HepG2 (cell line): ENCODE results near the gene TENM3. TPM values are rescaled to one million over a fixed set of nuclear protein-coding genes. Genes with fewer than 3 reads are reported as not detected.

Experiments
- ATAC-seq: fragments of 200-7000 bp; cut with Tn5 transposase; 3 replicates; pipeline ENCODE4 v1.9.1; 2020; ENCODE audit warnings: mild to moderate bottlenecking, moderate library complexity
- BruUV-seq: library from RNA; stranded (reverse); fragments of 400-500 nt; replicated peaks from 2 replicates; lab custom pipeline; 2021; lab: Mats Ljungman, UMichigan
- CTCF ChIA-PET: fragments of 300-600 bp; formaldehyde crosslinking; extraction: SDS; loops from one replicate; lab custom pipeline; 2021; ENCODE audit warnings: low total read pairs, inconsistent platforms, low intra/inter-chr PET ratio; lab: Yijun Ruan, JAX
- POLR2A ChIA-PET: fragments of 350-600 bp; sonication (Branson Sonifier 250); formaldehyde crosslinking; loops from one replicate; lab custom pipeline; 2020; ENCODE audit warnings: antibody characterized with exemption, inconsistent platforms; lab: Yijun Ruan, JAX
- DNase-seq: peaks from one replicate; pipeline ENCODE4 v3.0.0-alpha.2; 2015; ENCODE audit warnings: low spot score
- FAIRE-seq: peaks from 3 replicates; lab custom pipeline; 2011; peaks lifted over from hg19 to GRCh38; lab: Jason Lieb, UNC
- H2AFZ ChIP-seq: one replicate; pipeline ENCODE4 v1.6.1; 2011; ENCODE audit warnings: low read length, inconsistent platforms
- H3K27ac ChIP-seq: fragments of 300-600 bp; 3 replicates; pipeline ENCODE4 v1.8.0; 2011; ENCODE audit warnings: mixed run types, mild to moderate bottlenecking, mixed read lengths, low read length, inconsistent platforms; ENCODE audit not compliant: insufficient read depth; ENCODE audit errors: extremely low read length
- H3K27me3 ChIP-seq, 2 experiments: fragments of 200-600 bp in 1 of 2; 2 replicates in 1 of 2; 3 replicates in 1 of 2; pipeline versions ENCODE4 v1.6.0 to v1.8.0; 2011; ENCODE audit warnings: low read length in 2 of 2, mild to moderate bottlenecking in 2 of 2, moderate library complexity in 2 of 2, inconsistent platforms in 1 of 2; ENCODE audit not compliant: insufficient read depth in 2 of 2, control insufficient read depth in 1 of 2
- H3K36me3 ChIP-seq, 2 experiments: fragments of 200-600 bp in 1 of 2; replicated peaks in 1 of 2; 2 replicates in 1 of 2; 3 replicates in 1 of 2; pipeline versions ENCODE4 v1.5.1 to v1.8.0; 2011; ENCODE audit warnings: low read length in 2 of 2, inconsistent platforms in 1 of 2; ENCODE audit not compliant: insufficient read depth in 2 of 2, control insufficient read depth in 1 of 2
- H3K4me1 ChIP-seq: 2 replicates; pipeline ENCODE4 v1.5.1; 2012; ENCODE audit warnings: low read length, inconsistent platforms; ENCODE audit not compliant: insufficient read depth
- H3K4me2 ChIP-seq: 2 replicates; pipeline ENCODE4 v1.6.0; 2011; ENCODE audit warnings: low read depth, low read length, inconsistent platforms
- H3K4me3 ChIP-seq, 3 experiments: fragments of 200-600 bp in 1 of 3; sonication (generic), shearing (Covaris generic) in 1 of 3; replicated peaks in 1 of 3; 2 replicates each; pipeline ENCODE4 v1.5.1; 2011 to 2016; ENCODE audit warnings: low read length in 3 of 3, inconsistent platforms in 2 of 3, low read depth in 2 of 3, mild to moderate bottlenecking in 2 of 3, control low read depth in 1 of 3, mixed read lengths in 1 of 3; ENCODE audit not compliant: insufficient read depth in 1 of 3
- H3K79me2 ChIP-seq: one replicate; pipeline ENCODE4 v1.6.1; 2011; ENCODE audit warnings: low read length, inconsistent platforms; ENCODE audit not compliant: insufficient read depth
- H3K9ac ChIP-seq: 2 replicates; pipeline ENCODE4 v1.6.0; 2011; ENCODE audit warnings: mild to moderate bottlenecking, low read depth, low read length, inconsistent platforms; ENCODE audit not compliant: insufficient read depth
- H3K9me3 ChIP-seq: 2 replicates; pipeline ENCODE4 v1.5.1; 2012; ENCODE audit warnings: mild to moderate bottlenecking, low read length
- H4K20me1 ChIP-seq: 2 replicates; pipeline ENCODE4 v1.6.0; 2011; ENCODE audit warnings: inconsistent platforms, mild to moderate bottlenecking, low read length, moderate library complexity; ENCODE audit not compliant: insufficient read depth
- ASH2L ChIP-seq: fragments of 300-600, 200-600 bp; sonication (generic); IDR thresholded peaks from 2 replicates; pipeline ENCODE4 v1.7.0; 2017; ENCODE audit warnings: low read depth, mild to moderate bottlenecking, moderate library complexity, mixed read lengths, low read length; ENCODE audit not compliant: insufficient read length
- FOXA1 ChIP-seq, 2 experiments: fragments of 450-650 bp in 1 of 2; sonication (generic) in 1 of 2; formaldehyde crosslinking in 1 of 2; IDR thresholded peaks; 2 replicates each; pipeline versions ENCODE4 v1.4.0 to v1.6.1; 2016 to 2020; ENCODE audit warnings: missing genetic modification reagents in 1 of 2
- JUNB ChIP-seq: sonication (generic); formaldehyde crosslinking; IDR thresholded peaks from 2 replicates; pipeline ENCODE4 v1.8.0; 2022; ENCODE audit warnings: missing genetic modification reagents, mild to moderate bottlenecking, borderline replicate concordance
- KLF9 ChIP-seq: IDR thresholded peaks from 2 replicates; pipeline ENCODE4 v1.6.1; 2016; ENCODE audit warnings: low read depth
- NR2C2 ChIP-seq: sonication (generic); formaldehyde crosslinking; IDR thresholded peaks from 2 replicates; pipeline ENCODE4 v1.4.0; 2020; ENCODE audit warnings: missing genetic modification reagents, mild to moderate bottlenecking, moderate library complexity, borderline replicate concordance
- RNF219 ChIP-seq: sonication (generic); formaldehyde crosslinking; IDR thresholded peaks from 2 replicates; pipeline ENCODE4 v1.5.0; 2020; ENCODE audit warnings: mild to moderate bottlenecking, missing genetic modification reagents
- RORA ChIP-seq: sonication (generic); formaldehyde crosslinking; IDR thresholded peaks from 2 replicates; pipeline ENCODE4 v1.5.0; 2020; ENCODE audit warnings: mild to moderate bottlenecking, missing genetic modification reagents, moderate library complexity
- THYN1 ChIP-seq: sonication (generic); formaldehyde crosslinking; IDR thresholded peaks from 2 replicates; pipeline ENCODE4 v1.8.1; 2023; ENCODE audit warnings: low read depth, mild to moderate bottlenecking, moderate library complexity, missing genetic modification reagents, borderline replicate concordance
- TOE1 ChIP-seq: sonication (generic); formaldehyde crosslinking; IDR thresholded peaks from 2 replicates; pipeline ENCODE4 v1.4.0; 2020; ENCODE audit warnings: mild to moderate bottlenecking, missing genetic modification reagents
- ZBTB20 ChIP-seq: sonication (generic); formaldehyde crosslinking; IDR thresholded peaks from 2 replicates; pipeline ENCODE4 v1.8.1; 2023; ENCODE audit warnings: missing genetic modification reagents, low read depth, mild to moderate bottlenecking, borderline replicate concordance
- ZBTB37 ChIP-seq: sonication (generic); formaldehyde crosslinking; IDR thresholded peaks from 2 replicates; pipeline ENCODE4 v1.4.0; 2020; ENCODE audit warnings: mild to moderate bottlenecking, missing genetic modification reagents
- ZEB1 ChIP-seq: IDR thresholded peaks from 2 replicates; pipeline ENCODE4 v1.6.1; 2012; ENCODE audit warnings: mild to moderate bottlenecking, low read depth, inconsistent platforms; ENCODE audit not compliant: insufficient replicate concordance
- ZFAT ChIP-seq: sonication (generic); formaldehyde crosslinking; conservative IDR thresholded peaks from 2 replicates; pipeline ENCODE4 v1.8.1; 2023; ENCODE audit warnings: missing genetic modification reagents, inconsistent platforms
- ZNF30 ChIP-seq: sonication (generic); formaldehyde crosslinking; IDR thresholded peaks from 2 replicates; pipeline ENCODE4 v1.5.0; 2020; ENCODE audit warnings: mild to moderate bottlenecking, missing genetic modification reagents
- ZNF562 ChIP-seq: sonication (generic); formaldehyde crosslinking; IDR thresholded peaks from 2 replicates; pipeline ENCODE4 v1.8.0; 2022; ENCODE audit warnings: missing genetic modification reagents, borderline replicate concordance
- ZNF576 ChIP-seq: sonication (generic); formaldehyde crosslinking; IDR thresholded peaks from 2 replicates; pipeline ENCODE4 v1.4.0; 2020; ENCODE audit warnings: mild to moderate bottlenecking, missing genetic modification reagents
- ZNF674 ChIP-seq: sonication (generic); formaldehyde crosslinking; IDR thresholded peaks from 2 replicates; pipeline ENCODE4 v1.5.0; 2020; ENCODE audit warnings: low read depth, mild to moderate bottlenecking, missing genetic modification reagents
- ZNF746 ChIP-seq: sonication (generic); formaldehyde crosslinking; IDR thresholded peaks from 2 replicates; pipeline ENCODE4 v1.8.0; 2022; ENCODE audit warnings: mild to moderate bottlenecking, missing genetic modification reagents
- WGBS: methylation state at CpG from one replicate; pipeline ENCODE4 v1.1.6; 2017; ENCODE audit warnings: low lambda C conversion rate; 5-methylcytosine and 5-hydroxymethylcytosine counted together
- in situ Hi-C: cut with HindIII; loops from 2 replicates; pipeline ENCODE4 v1.10.0; 2017; ENCODE audit warnings: low pct_unique_long_range_greater_than_20kb; ENCODE audit not compliant: extremely low pct_ligation_motif_present
- intact Hi-C: fragments of 100-400 bp; cut with micrococcal nuclease; formaldehyde crosslinking; loops from one replicate; pipeline ENCODE4 v1.10.0; 2022; ENCODE audit not compliant: unreplicated experiment
- polyA plus RNA-seq, 8 experiments: library from polyadenylated mRNA; depleted of rRNA in 3 of 8; stranded (reverse) in 7 of 8; unstranded in 1 of 8; fragments of >200 nt; fragmentation: Illumina TruSeq in 4 of 8; extraction: Trizol in 4 of 8; gene quantifications; 2 replicates each; pipeline versions ENCODE4 v1.2.1 to v1.2.3, GENCODE V29; 2011 to 2016; ENCODE audit warnings: low read depth in 4 of 8, missing spikeins in 1 of 8, mixed read lengths in 1 of 8; ENCODE audit not compliant: insufficient read depth in 1 of 8
- total RNA-seq, 5 experiments: library from RNA; depleted of rRNA; stranded (reverse); fragments of >200 nt; fragmentation: Illumina TruSeq; extraction: Trizol; gene quantifications; 2 replicates each; pipeline ENCODE4 v1.2.3, GENCODE V29; 2016; ENCODE audit warnings: low read depth in 1 of 5

The TENM3 gene
- total and polyA plus RNA-seq, 2 of the 13 experiments (the other 11 are each of a cell fraction or from before 2014, with no cell fraction given): 0.04 TPM; not detected in 1

GRCh38 chr4:182786991-182787390 is 543.8 kb downstream of the TENM3 start:
- H3K9ac ChIP-seq: no peak overlapping the region
- H3K79me2 ChIP-seq: no peaks in the 10 kb centered on the region
- no peak overlapping the region for H3K4me3 ChIP-seq
- ChIA-PET CTCF (no interaction called here), POLR2A (no interaction called here)
- no peak overlapping the region for H3K4me2 ChIP-seq
- BruUV-seq: no TSS peak
- H3K36me3 ChIP-seq: no peaks in the 10 kb centered on the region
- ATAC-seq (no peak), FAIRE-seq (no peak), DNase-seq (no peak)
- 0 out of 2 replicates have a peak, but pooled peaks cover 2% of the 10 kb centered on the region for H4K20me1 ChIP-seq
- no peak overlapping the region for H3K27ac ChIP-seq
- H3K4me1 ChIP-seq: no peaks in the 10 kb centered on the region
- 50% methylated on average over 6 of the region's 6 CpGs for WGBS
- no peaks in the 10 kb centered on the region for H3K9me3 ChIP-seq
- in situ Hi-C loops (no loop called here), intact Hi-C loops (no loop called here)
- H3K27me3 ChIP-seq: no peaks in the 10 kb centered on the region
- no peak for TF ChIP-seq ZBTB20 (CRISPR knock-in tag)
- no peak for TF ChIP-seq RORA
- TF ChIP-seq ZNF30 (CRISPR knock-in tag): no peak
- no peak for TF ChIP-seq THYN1 (CRISPR knock-in tag)
- no peak for TF ChIP-seq ZNF562 (CRISPR knock-in tag)
- no peak for TF ChIP-seq NR2C2 (CRISPR knock-in tag)
- no peak for TF ChIP-seq ZBTB37 (CRISPR knock-in tag)
- TF ChIP-seq ZNF674 (CRISPR knock-in tag): no peak
- TF ChIP-seq ZEB1: no peak
- no peak for TF ChIP-seq ASH2L
- TF ChIP-seq RNF219 (CRISPR knock-in tag): no peak
- TF ChIP-seq JUNB (CRISPR knock-in tag): no peak
- no peak for TF ChIP-seq ZFAT (CRISPR knock-in tag)
- no peak for TF ChIP-seq FOXA1 (IDR thresholded peaks at IDR 0.05)
- TF ChIP-seq FOXA1 (CRISPR knock-in tag; IDR thresholded peaks at IDR 0.05): no peak
- no peak for TF ChIP-seq TOE1 (CRISPR knock-in tag)
- no peak for TF ChIP-seq ZNF746
- TF ChIP-seq KLF9: no peak
- no peak for TF ChIP-seq ZNF576
- no peak overlapping the region for H2AFZ ChIP-seq
